NCI-H510A treated with DMSO at 0.1 percent for 48 hours (cell line): ENCODE results near the gene SORT1.
"Not testable (repeated sequence)": the region's sequence is repeated elsewhere in the genome, so short reads cannot be mapped to it uniquely, and the experiment has no call there.

Experiments used
- DNase-seq: peaks from one replicate; lab custom pipeline; 2025; lab: John Stamatoyannopoulos, UW

The SORT1 gene

DNA sequence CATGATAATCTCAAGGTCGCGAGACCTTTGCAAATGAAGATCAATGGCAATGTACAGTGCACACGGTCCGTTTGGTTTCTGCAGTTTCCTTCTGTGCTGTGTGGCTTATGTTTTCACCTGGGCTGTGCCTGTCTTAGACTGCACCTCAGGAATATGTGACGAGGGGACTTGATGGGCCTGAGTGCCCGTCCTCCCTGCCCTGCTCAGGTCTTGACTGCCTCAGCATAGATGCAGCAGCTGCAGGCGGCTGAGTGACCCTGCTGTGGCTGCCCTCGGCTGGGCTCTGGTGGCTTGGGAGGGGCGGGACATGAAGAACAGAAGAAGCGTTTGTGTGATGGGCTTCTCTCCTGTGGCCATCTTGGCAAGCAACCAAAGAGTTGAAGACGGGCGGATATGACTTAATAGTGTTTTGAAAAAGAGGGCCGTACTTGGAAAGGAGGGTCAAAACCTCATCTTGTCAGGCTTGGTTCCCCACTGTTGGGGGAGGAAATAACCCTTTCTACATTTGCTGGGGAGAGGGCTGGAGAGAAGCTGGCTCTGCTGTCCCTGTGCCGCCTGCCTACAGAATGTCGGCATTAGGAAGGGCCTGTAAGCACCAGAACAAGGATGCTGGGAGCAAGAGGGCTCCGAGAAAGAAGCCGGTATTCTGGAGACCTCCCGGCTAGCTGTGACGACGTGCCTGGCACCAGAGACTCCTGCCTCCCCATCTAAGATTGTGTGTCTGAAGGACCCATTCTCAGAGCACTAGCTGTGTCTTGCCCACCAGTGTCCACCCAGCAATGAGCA is 98.0 kb downstream of the SORT1 start:
- no peak for DNase-seq

DNA sequence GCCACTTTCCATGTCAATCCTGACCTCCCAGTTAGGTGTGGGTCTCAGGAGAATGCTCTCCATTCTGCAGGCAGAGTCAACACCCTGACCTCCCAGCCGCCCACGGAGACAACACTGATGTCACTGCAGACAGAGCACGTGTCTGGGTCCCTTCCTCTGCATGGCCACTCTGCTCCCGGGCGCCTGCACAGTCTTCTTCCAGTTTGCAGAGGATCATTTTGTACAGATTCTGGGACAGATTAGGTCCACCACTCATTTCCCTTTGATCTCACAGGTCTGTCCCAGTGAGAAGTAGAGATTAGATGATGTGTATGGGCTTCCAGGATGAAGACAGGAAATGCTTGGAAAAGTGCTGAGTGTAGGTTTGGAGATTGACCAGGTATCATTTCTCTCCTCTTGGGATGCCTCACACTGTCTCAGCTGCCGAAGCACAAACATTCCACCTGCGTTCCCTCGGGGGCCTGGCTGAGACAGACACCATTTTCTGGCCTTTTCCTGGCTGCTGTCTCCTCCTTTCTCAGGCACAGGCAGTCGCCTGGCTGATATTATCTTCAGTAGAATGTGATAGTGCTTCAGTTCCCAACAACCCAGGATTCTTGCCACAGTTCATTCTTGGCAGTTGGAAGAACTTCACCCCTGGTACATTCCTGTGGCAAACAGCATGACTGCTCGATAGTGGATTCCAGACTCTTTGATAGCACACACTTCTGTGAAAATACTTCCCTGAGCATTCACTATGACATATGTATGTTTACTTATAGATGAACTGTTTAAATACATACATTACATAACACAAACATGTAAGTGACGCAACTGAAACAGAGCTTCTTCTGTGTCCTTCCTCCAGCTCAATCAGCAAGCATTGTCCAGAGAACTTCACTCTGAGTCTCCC is 98.8 kb downstream of the SORT1 start:
- no peak for DNase-seq

DNA sequence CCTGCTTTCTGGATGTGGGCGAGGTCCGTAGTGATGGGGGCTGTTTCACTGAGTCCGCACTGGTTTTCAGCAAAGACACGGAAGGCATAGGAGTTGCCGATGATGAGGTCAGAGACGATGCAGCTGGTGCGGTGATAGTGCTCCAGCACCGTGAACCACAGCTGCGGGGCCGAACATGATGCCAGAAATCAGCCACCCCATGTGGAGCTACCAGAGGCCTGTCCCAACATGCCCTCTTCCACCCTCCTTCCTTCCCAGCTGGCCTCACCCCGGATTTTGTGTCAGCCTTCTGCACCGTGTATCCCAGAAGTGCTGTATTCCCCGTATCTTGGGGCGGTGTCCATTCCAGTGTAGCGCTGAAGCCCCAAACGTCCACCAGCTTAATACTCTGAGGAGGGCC is 100.9 kb downstream of the SORT1 start:
- no peak for DNase-seq

DNA sequence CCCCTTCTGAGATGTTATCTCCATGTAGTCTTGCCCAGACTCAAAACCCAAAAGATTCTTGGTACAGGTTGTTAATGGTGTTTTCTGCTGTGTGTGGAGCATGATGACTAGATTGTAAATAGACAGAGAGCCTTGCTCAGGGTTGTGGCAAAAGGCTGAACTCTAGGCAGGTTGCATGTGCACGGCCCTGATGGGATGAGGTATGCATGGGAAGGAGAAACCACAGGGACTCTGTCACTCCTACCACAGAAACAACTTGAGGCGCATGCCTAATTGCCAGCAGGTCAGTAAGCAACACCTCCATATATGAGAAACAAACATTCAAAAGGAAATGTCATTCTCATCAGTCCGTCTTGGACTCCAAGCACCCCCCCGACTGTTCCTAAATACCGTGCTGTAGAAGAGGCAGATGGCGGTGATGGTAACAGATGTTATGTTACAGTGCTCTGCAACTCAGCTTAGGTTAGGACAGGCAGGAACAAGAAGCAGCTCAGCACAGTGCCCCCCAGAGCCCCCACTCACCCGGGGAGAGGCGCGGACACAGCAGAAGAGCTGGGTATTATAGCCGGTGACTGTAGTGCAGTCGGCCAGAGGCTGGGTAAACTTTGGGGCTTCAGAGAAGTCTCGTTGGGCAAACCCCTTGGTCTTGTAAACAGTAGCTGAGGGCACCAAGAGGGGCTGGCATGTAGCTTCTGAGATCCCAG is 101.9 kb downstream of the SORT1 start:
- DNase-seq: no peak

DNA sequence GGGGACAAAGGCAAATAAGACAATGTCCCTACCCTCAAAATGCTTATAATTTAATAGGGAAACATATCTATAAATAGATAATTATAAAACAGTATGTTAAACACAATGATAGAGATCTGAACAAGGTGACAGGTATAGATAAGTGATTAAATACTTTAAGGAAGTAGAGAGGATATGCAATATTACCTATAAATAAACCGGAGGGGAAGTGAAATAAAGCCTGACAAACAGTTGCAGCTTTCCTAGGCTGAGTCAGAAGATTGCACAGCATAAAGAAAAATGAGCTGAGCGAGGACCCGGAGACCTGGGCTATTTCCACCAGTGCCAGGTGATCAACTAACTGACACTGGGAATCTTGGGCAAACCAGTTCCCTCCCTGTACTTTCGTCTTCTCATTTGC is 103.2 kb downstream of the SORT1 start:
- no peak for DNase-seq

DNA sequence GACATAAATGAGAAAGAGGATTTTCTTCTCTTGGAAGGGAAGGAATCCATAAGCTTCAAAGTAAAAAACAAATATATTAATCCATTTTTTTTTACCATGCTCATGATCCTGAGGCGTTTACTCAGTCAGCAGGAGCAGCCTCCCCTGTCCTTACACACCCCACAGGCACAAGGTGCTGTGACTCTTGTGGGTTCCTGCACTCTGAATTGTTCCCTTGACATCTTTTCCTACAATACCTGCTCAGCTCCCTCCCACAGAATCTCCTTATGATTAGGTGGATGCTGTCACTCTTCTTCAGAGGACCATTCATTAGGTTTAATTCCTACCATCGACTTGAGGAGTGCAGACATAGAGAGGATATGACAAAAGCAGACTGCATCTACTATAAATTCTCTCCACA is 104.7 kb downstream of the SORT1 start:
- no peak for DNase-seq

DNA sequence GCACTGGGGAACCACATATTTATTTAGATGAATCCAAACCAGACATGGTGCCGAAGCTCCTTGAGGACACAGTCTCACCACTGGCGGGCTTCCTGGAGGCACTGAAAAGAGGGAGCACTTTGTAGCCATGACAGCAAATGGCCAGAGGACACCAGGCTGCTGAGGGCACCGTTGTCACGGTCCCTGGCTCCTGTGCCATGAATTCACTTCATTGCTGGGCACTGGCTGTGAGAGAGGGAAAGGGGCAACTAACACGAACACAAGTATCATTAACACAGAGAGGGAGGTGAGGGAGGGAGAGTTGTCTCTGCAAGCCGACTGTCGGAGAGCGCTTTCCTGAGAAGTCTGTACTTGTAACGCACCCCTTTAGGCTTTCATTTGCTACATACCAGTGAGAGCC is 105.4 kb downstream of the SORT1 start:
- no peak for DNase-seq

DNA sequence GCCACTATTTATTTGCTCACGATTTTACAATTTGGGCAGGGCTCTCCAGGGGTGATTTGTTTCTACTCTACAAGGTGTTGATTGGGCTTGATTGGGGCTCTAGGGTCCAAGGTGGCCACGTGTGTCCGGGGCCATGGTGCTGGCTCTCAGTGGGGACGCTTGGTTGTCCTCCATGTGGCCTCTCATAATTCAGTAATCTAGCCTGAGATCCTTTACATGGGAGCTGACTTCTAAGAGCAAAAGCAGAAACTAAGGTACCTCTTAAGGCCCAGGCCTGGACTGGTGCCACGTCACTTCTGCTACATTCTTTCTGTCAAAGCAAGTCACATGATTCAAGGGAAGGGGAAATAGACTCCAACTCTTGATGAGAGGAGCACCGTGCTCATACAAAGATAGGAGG is 106.7 kb downstream of the SORT1 start:
- no peak for DNase-seq

DNA sequence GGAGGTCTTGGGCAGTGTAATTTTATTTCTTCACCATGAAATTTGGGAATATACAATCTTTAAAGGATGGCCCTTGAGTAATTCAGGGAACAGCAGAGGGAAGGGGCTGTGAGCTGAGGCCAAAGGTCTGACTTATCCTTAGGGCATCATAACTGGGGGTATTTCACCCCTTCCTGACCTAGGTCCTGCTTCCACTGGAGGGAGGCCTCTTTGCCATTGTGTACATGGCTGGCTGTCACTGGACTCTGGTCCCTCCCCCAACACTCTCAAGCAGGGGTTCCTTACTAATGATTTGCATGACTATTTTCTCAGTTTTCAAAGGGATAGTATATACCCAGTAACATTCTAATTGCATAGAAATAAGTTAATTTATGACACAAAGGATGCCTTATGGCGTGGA is 107.6 kb downstream of the SORT1 start:
- no peak for DNase-seq

DNA sequence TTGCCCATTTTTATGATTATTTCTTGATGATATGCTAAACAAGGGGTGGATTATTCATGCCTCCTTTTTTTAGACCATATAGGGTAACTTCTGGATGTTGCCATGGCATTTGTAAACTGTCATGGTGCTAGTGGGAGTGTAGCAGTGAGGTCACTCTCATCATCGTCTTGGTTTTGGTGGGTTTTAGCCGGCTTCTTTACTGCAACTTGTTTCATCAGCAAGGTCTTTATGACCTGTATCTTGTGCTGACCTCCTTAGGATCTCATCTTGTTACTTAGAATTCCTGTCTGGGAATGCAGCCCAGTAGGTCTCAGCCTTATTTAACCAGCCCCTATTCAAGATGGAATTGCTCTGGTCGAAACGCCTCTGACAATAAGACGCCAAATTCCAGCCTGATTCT is 111.0 kb downstream of the SORT1 start:
- DNase-seq: not testable (repeated sequence)

DNA sequence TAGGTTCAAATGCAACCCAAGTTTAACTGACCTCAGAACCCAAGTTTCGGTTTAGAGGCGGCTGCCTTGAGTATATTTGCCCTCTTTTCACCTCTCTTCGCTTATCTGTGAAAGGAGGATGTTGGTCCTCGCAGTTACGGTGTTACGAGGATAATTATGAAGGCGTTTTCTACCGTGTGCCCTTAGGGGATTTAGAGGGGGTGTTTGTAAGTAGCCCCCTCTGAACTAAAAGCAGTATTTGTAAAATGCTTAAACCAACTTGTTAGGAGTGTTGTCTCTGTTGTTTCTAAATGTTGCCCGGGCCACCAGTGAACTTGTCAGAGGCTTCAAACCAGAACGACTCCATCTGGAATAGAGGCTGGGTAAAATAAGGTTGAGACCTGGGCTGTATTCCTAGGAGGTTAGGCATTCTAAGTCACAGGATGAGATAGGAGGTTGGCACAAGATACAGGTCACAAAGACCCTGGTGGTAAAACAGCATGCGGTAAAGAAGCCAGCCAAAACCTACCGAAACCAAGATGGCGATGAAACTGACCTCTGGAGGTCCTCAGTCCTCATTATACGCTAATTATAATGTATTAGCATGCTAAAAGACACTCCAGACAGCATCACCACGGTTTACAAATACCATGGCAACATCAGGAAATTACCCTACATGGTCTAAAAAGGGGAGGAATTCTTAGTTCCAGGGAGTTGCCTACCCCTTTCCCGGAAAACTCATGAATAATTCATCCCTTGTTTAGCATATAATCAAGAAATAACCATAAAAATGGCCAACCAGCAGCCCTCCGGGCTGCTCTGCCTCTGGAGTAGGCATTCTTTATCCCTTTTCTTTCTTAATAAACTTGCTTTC is 113.7 kb downstream of the SORT1 start:
- peak; percentile 79 for DNase-seq

DNA sequence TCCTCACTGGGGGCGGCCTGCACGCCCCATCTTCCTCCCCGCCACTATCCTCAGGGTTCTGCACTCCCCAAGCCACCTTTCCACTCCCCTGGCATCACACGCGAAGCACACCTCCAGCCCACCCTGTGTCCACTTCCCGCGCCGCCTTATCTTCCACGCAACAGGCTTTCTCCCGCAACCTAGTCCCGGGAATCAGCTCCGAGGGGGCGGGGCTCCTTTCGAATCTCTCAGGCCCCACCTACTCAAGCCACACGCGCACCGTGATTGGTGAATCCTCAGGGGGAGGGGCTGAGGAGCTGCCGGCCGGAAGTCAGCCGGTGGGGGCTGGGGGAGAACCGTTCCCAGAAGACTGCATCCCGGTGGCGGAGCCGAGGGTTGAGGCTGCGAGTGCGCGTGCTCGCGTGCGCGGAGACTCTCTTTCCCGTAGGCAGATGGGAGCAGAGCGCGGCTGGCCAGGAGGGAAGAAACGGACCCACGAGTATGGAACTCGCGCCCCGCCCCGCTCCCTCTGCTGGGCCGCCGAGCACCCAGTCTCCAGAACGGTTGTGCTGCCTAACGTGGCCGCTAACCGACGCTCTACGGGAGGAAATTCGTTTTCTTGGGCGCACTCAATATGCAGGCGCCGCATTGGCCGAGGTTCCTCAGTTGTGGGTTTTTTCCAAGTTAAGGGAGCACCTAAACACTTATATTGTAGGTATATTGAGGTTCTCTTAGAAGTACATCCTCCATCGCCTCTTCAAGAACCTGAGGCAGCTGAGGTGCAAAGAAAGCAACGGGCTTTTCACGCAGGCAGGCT is 114.6 kb downstream of the SORT1 start, which contains the start of gene PSRC1:
Gene PSRC1 (minus strand): TSS at position 194 of the 796 bp plus-strand sequence.
- peak; percentile 95 for DNase-seq

DNA sequence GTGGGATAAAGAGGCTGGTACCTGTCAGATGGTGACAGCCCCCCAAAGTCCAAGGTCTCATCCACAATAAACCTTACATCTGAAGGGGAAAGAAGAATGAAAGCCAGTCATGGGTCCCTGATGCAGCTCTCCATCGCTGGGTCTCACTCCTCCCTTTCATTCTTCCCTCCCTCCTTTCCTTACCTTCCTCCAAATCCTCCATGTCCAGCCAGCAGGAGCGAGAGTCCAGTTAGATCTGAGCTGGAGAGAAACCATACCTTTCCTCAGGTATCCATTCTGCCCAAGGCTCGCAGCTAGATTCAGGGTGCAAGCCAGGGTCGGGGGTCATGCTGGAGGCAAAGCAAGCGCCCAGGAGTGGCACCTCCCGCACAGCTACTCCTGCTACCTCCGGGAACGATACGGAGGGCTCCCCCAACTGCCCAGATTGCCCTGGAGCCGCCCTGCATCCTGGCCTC is 115.2 kb downstream of the SORT1 start:
- no peak for DNase-seq

DNA sequence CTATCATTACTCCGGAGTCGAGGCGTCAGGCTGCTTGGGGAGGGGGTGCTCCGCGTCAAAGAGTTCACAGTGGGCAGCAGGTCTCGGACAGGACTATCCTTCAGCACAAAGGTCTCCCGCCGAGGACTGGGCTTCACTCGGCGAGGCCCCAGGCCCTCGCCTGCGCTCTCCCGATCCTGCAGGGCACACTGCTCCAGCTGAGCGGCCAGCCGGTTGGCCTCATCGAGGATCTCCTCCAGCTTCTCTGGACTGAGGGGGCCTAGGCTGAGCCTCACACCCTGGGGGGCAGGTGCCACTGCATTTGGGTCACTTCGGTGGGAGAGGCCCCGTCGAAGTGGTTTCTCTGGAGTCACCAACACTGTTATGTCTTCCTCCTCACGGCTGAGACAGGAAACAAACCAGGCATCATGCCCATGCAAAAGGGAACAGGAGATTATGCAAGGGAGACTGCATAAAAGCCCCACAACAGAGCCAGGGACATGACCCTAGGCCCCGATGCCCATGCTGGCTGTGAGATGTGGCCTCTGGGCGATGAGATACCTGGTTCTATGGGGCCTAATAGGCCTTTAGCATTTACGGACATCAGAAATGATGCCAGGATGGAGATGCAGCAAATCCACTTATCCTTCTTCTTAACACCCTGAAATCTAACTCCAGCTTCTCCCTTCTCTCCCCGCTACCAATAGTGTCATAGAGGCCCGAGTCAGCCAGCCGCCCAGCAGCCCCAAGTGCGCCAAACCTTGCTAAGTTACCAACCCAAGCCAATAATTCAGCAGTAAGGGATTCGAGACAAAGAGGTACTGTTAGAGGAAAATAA is 115.8 kb downstream of the SORT1 start:
- no peak for DNase-seq

DNA sequence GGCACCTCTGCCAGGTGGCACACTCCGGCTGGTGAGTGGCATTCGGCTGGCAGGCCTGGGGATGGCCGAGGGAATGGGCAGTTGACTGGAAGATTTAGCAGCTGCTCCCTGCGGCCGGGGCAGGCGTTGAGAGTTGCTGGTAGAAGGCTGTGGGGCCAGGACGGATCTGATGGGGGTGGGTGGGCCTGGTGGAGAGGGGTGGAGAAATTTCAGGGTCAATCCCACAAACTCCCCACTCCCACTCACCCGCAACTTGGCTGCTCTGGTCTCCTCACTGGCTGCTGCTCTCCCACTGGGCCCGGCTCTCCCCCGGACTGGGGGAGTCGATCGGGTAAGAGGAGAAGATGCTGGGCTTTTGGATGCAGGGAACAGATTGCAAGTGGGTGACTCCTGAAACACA is 116.9 kb downstream of the SORT1 start:
- no peak for DNase-seq

DNA sequence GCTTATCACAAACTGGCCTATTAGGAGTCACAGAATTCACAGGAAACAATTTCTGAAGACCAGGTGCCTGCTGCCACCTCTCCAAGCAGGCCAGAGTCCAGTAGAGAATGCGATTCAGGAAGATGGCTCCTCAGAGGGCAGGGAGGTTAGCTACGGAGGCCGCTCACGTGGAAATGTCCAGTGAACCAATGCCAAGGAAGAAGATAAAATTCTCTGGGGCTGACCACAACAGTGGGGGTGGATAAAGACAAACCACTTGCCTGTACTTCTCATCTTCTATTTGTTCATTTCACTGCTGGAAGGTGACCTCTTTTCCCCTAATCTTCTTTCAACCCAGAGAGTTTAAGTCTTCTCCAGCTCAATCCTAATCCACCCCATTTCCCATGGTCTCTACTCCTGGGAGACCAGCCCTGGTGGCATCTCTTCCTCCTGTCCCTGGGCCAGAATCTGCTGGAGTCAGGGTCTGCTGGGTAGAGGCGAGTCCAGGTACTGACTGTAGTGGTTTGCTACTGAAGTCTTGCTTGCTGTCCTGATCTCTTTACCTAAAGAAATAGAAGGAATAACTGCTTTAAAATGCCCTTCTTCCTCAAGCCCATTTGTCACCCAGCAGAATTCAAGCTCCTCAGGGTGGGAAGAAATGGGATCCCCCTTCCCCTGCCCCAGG is 118.0 kb downstream of the SORT1 start:
- DNase-seq: no peak

DNA sequence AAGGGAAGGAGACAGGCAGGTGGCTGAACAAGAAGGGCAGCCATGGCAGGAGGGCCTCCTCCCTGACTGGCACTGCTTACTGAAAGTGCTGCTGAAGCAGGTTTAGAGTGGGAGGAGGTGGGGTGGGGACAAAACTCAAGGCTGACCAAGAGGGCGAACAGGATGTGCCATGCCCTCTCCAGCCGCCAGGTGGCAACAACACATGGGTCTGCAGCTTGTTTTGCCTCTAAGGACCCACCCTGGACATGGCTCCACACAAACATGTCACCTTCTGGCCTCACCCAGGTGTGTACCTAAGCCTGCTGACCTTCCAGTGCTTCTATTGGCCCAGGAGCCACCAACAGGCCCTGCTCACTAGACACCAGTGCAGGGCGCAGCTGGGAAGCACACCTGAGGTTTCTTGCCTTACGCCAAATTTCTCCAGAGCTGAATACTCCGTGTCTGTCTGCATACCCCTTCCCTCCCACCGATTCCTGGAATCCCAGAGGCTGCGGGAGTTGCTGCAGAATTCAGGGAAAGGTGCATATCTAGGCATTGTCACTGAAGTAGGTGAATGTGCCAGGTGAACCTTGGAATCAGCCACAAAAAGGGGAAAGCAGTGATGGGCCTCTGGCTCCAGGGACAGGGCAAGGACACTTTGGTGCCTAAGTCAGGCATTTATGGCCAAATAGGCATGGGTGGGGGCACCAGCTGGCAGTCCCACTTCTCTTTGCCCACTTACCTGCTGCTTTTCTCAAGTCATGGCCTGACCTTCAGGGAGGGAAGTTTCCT is 120.1 kb downstream of the SORT1 start:
- DNase-seq: peak; percentile 73

DNA sequence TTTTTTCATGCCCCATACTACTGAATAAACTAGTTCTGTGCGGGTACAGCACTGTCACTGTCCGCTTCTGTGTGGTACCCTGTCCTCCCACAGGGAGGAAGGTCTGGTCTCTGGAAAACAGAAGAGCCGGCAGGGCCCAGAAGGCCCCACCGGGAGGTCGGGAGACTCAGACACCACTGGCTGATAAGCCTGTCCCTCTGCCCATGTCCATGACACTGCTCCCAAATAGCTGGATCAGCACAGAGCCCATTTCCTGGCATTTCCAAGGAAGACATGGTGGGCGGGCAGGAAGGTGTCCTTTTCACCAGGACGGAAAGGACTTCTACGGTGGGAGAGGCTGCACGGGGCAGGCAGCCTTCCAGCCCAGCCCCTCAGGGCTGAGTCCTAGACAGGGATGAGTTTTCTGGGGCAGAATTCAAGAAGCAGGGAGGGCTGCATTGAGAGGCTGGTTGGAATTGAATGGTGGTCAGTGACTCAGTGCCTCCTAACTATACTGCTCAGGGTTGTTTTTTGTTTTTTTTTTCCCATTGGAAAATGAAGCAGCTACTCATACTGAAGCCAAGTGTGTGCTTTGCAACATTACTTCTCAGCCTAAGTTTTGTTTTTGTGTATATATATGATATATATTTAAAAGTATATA is 121.9 kb downstream of the SORT1 start:
- no peak for DNase-seq
